Gastrocnemius medialis (tissue), 4 donors: Measurements from ENCODE around the gene DNAJB6. TPM values are rescaled to one million over a fixed set of nuclear protein-coding genes. Genes with fewer than 3 reads are reported as not detected.

Experiments
- ATAC-seq, 2 donors: fragments of 150-250 bp; one replicate each; pipeline ENCODE4 v1.9.1; 2016
- DNase-seq, 2 donors: peaks; one replicate each; pipeline ENCODE4 v3.0.0-alpha.2; 2019
- H3K27ac ChIP-seq, 4 donors: fragments of 200-600 bp; sonication (generic); 1 replicate in 1 of 4; 2 replicates in 3 of 4; pipeline ENCODE4 v1.5.1; 2016 to 2018; ENCODE audit warnings: mild to moderate bottlenecking in 2 of 4, moderate library complexity in 1 of 4
- H3K27me3 ChIP-seq, 3 donors: fragments of 200-600 bp; sonication (generic) in 2 of 3; 1 replicate in 1 of 3; 2 replicates in 2 of 3; pipeline versions ENCODE4 v1.5.1 to v1.6.0; 2016 to 2019; ENCODE audit warnings: mild to moderate bottlenecking in 1 of 3, moderate library complexity in 1 of 3
- H3K36me3 ChIP-seq, 2 donors: fragments of 200-600 bp; sonication (generic) in 1 of 2; one replicate each; pipeline ENCODE4 v1.5.1; 2017 to 2018
- H3K4me1 ChIP-seq, 2 donors: fragments of 200-600 bp; sonication (generic) in 1 of 2; one replicate each; pipeline ENCODE4 v1.5.1; 2016 to 2017; ENCODE audit warnings: mild to moderate bottlenecking in 2 of 2
- H3K4me3 ChIP-seq, 4 donors: fragments of 200-600 bp; sonication (generic) in 3 of 4; 1 replicate in 1 of 4; 2 replicates in 3 of 4; pipeline ENCODE4 v1.5.1; 2016 to 2019; ENCODE audit warnings: mild to moderate bottlenecking in 2 of 4
- H3K9me3 ChIP-seq, 3 donors: fragments of 200-600 bp; sonication (generic) in 2 of 3; 1 replicate in 1 of 3; 2 replicates in 2 of 3; pipeline ENCODE4 v1.5.1; 2016 to 2019
- POLR2A ChIP-seq, 2 donors: fragments of 450-650 bp; IDR thresholded peaks; one replicate each; pipeline ENCODE4 v1.6.1; 2017; ENCODE audit warnings: antibody characterized with exemption in 2 of 2, mild to moderate bottlenecking in 2 of 2, moderate library complexity in 2 of 2
- in situ Hi-C, 4 donors: fragments of 200-750 bp; cut with MboI; loops; one replicate each; pipeline versions ENCODE4 v1.15.0 to v1.8.0; 2017; ENCODE audit warnings: low sequenced_read_pairs in 4 of 4
- intact Hi-C: fragments of 100-400 bp; cut with DNase I; formaldehyde crosslinking; loops from one replicate; pipeline ENCODE4 v1.15.1; 2023; ENCODE audit warnings: low total_unique reads
- total RNA-seq, 4 donors: library from RNA; depleted of rRNA; stranded (reverse); fragments of >200 nt; gene quantifications; one replicate each; pipeline versions ENCODE4 v1.1.0 to v1.2.3, GENCODE V29; 2016
- TF ChIP-seq, protein P1 (sequence below), 5 experiments: fragments of 450-650 bp in 3 of 5; fragments of 200-600 bp in 2 of 5; sonication (generic) in 2 of 5; IDR thresholded peaks in 4 of 5; conservative IDR thresholded peaks in 1 of 5; 1 replicate in 4 of 5; 2 replicates in 1 of 5; pipeline ENCODE4 v1.5.1; 2016 to 2019; ENCODE audit warnings: antibody characterized with exemption in 5 of 5, mild to moderate bottlenecking in 3 of 5, moderate library complexity in 3 of 5

Gene DNAJB6
- total RNA-seq, 4 donors from 2014 or later = 130 to 269 (median 188) TPM

DNA sequence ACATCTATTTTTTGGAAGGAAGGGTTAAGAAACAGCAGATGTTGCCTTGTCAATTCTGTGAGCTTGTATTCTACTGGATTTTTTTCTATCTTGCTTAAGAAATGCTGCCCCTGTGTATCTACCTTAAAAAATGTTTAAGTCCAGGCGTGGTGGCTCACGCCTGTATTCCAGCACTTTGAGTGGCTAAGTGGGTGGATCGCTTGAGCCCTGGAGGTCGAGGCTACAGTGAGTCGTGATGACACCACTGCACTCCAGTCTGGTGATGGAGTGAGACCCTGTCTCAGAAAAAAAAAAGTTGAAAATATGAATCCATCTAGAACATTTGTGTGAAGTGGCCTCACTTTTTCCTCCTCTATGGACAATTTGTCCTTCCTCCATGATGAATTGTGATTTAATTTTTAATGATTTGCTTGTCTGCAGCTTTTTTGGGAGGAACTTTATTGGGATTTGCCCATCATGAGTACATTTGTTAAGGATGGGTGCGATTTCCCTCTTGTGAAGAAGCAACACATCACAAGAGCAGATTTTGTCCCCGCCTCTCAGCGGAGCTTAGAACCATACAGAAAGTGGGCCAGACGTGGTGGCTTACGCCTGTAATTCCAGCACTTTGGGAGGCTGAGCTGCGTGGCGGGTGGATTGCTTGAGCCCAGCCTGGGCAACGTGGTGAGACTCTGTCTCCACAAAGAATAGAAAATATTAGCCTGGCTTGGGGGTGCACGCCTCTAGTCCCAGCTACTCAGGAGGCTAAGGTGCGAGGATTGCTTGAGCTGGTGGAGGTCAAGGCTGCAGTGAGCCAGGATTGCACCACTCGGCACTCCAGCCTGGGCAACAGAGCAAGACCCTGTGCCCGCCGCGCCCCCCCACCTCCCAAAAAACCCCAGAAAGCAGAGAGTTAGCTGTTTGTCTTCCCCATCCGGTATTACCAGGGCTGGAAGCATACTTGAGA lies 57.7 kb downstream of the DNAJB6 start:
- Histone ChIP-seq H3K4me3 (no peak overlapping the region), H3K4me1 (peaks cover 52 to 88% of the 10 kb centered on the region in 2 donors), H3K9me3 (no peaks in the 10 kb centered on the region), H3K36me3 (peaks cover 0 to 10% of the 10 kb centered on the region in 2 donors), H3K27ac (peak overlapping the region; percentile 65 to 94 (median 84)), H3K27me3 (no peaks in the 10 kb centered on the region)
- in situ Hi-C loops = loop anchor here in 1 of 4 donors (10.0 kb wide), 1 partner anchor 50 kb away; no protein-coding TSS in a partner anchor
- ATAC-seq (no peak), DNase-seq (no peak)
- intact Hi-C loops = no loop called here
- TF ChIP-seq, protein P1, sequence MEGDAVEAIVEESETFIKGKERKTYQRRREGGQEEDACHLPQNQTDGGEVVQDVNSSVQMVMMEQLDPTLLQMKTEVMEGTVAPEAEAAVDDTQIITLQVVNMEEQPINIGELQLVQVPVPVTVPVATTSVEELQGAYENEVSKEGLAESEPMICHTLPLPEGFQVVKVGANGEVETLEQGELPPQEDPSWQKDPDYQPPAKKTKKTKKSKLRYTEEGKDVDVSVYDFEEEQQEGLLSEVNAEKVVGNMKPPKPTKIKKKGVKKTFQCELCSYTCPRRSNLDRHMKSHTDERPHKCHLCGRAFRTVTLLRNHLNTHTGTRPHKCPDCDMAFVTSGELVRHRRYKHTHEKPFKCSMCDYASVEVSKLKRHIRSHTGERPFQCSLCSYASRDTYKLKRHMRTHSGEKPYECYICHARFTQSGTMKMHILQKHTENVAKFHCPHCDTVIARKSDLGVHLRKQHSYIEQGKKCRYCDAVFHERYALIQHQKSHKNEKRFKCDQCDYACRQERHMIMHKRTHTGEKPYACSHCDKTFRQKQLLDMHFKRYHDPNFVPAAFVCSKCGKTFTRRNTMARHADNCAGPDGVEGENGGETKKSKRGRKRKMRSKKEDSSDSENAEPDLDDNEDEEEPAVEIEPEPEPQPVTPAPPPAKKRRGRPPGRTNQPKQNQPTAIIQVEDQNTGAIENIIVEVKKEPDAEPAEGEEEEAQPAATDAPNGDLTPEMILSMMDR (IDR thresholded peaks at IDR 0.05 in 4 of 5, conservative IDR thresholded peaks at IDR 0.05 in 1 of 5) = no peak
- no peak for TF ChIP-seq POLR2A (IDR thresholded peaks at IDR 0.05)

DNA sequence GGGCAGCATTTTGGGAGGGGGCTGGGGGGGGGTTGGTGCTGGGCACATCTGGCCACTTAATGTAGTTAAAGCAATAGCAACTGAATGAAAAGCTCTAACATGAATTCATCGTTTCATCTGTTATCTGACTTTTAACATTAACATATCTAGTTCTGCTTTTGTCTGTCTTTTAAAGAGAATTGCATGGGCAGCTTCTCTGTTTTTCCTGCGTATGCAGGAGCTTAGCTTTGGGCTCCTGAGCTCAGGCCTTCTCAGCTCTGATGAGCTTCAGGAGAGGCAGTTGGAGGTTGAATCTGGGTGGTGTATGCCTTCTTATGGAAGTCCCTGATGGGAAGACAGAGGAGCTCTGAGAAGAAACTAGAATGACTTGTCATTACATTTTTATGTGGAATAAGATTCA lies 58.4 kb downstream of the DNAJB6 start:
- Histone ChIP-seq H3K9me3 (no peaks in the 10 kb centered on the region), H3K27me3 (no peaks in the 10 kb centered on the region), H3K4me1 (peaks cover 52 to 89% of the 10 kb centered on the region in 2 donors), H3K4me3 (no peak overlapping the region), H3K36me3 (peaks cover 0 to 7% of the 10 kb centered on the region in 2 donors), H3K27ac (peak overlapping the region; percentile 80 to 94 (median 88))
- TF ChIP-seq POLR2A (IDR thresholded peaks at IDR 0.05) = no peak
- TF ChIP-seq, protein P1 (IDR thresholded peaks at IDR 0.05 in 4 of 5, conservative IDR thresholded peaks at IDR 0.05 in 1 of 5) = no peak
- in situ Hi-C loops (loop anchor here in 1 of 4 donors (10.0 kb wide), 1 partner anchor 50 kb away; no protein-coding TSS in a partner anchor), intact Hi-C loops (no loop called here)
- DNase-seq (no peak), ATAC-seq (no peak)

DNA sequence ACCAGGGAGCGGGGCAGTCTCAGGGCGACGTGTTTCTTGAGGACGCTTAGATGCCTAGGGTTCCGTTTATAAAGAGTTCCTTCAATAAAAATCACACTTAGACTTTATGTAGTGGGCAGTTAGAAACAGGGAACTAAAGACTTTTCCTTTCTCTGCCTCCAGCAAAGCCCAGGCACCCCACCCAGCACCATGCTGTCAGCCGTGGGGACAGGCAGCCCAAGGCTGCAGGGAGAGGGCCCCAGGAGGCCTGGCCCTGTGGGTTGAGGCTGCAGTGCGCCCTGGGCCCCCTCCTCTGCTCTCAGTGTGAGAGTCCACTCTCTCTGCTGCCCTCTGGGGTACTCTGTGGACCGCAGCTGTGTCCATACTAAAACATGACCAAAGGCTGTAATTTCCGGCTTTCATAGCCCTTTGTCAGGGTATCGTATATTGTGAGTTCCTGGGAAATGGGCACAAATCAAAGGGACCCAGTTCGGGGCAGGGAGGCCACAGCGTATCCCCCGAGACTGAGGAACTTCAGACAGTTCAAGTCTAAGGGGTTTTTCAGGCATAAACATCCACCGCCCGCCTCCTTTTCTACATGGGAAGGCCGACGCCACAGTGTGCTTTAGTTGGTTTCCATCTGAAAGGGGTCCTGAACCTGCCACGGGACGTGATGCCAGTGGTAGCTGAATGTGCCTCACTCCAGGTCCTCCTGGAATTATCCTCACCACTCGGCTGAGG lies 59.7 kb downstream of the DNAJB6 start:
- Histone ChIP-seq H3K27me3 (no peaks in the 10 kb centered on the region), H3K36me3 (peaks cover 0 to 7% of the 10 kb centered on the region in 2 donors), H3K27ac (peak overlapping the region; percentile 80 to 94 (median 88)), H3K4me3 (no peak overlapping the region), H3K9me3 (no peaks in the 10 kb centered on the region), H3K4me1 (peaks cover 46 to 86% of the 10 kb centered on the region in 2 donors)
- DNase-seq (no peak), ATAC-seq (no peak)
- TF ChIP-seq POLR2A (IDR thresholded peaks at IDR 0.05) = no peak
- TF ChIP-seq, protein P1 (IDR thresholded peaks at IDR 0.05 in 4 of 5, conservative IDR thresholded peaks at IDR 0.05 in 1 of 5) = no peak
- in situ Hi-C loops (loop anchor here in 1 of 4 donors (10.0 kb wide), 1 partner anchor 52 kb away; no protein-coding TSS in a partner anchor), intact Hi-C loops (loop anchor here (1.0 to 2.0 kb wide), 2 partner anchors 9 to 38 kb away; no protein-coding TSS in a partner anchor)

DNA sequence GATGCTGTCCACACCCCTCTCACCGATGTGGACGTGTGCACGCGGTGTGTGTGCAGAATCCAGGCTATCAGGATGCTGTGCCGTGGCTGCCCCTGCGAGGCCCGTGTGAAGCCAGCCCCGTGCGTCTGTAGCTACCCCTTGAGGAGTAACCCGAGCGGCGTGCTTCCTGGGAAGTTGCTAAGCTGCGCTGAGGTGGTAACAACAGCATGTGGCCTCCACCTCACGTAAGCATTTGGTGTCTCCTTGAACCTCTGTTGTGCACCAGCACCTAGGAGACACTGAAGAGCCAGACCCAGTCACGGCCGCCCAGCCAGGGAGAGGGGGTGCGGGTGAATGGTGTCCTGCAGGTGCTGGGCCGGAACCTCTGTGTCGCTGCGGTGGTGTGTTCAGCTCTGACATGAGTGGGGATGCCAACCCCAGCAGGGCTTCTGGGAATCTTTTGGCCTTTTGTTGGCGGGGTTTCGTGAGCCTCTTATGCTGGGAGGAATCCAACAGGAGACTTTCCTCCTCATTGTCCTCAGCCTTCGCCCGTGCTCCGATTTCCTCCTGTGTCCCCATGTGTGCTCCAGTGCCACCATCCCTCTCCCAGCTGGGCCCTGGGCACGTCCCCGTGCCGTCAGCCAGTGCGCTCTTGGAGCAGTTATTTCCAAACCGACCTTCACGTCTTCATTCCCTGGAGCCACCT lies 60.4 kb downstream of the DNAJB6 start:
- H3K36me3 ChIP-seq = peaks cover 0 to 7% of the 10 kb centered on the region in 2 donors
- ATAC-seq (peak; percentile 11 to 15), DNase-seq (peak in 1 of 2 donors; percentile 43)
- no peaks in the 10 kb centered on the region for H3K27me3 ChIP-seq
- peaks cover 42 to 79% of the 10 kb centered on the region in 2 donors for H3K4me1 ChIP-seq
- TF ChIP-seq, protein P1 (IDR thresholded peaks at IDR 0.05 in 4 of 5, conservative IDR thresholded peaks at IDR 0.05 in 1 of 5) = no peak
- TF ChIP-seq POLR2A (IDR thresholded peaks at IDR 0.05) = no peak
- peak overlapping the region in 1 of 4 donors; percentile 28 for H3K4me3 ChIP-seq
- intact Hi-C loops (loop anchor here (1.0 to 2.0 kb wide), 2 partner anchors 8 to 38 kb away; no protein-coding TSS in a partner anchor), in situ Hi-C loops (loop anchor here in 1 of 4 donors (10.0 kb wide), 1 partner anchor 52 kb away; no protein-coding TSS in a partner anchor)
- no peaks in the 10 kb centered on the region for H3K9me3 ChIP-seq
- peak overlapping the region; percentile 80 to 94 (median 88) for H3K27ac ChIP-seq
